Loucy (cell line): ENCODE results near the gene DHX40.

Source experiments
- H2AFZ ChIP-seq: fragments of 200-600 bp; sonication (generic); 2 replicates; pipeline ENCODE4 v1.6.0; 2016; ENCODE audit warnings: antibody characterized with exemption, mild to moderate bottlenecking, low read length, moderate library complexity
- H3F3A ChIP-seq: fragments of 200-600 bp; 2 replicates; pipeline ENCODE4 v1.6.0; 2016; ENCODE audit warnings: antibody characterized with exemption, low read depth, mild to moderate bottlenecking
- H3K27me3 ChIP-seq: fragments of 200-600 bp; sonication (generic); 2 replicates; pipeline ENCODE4 v1.6.1; 2014; ENCODE audit warnings: low read length, mild to moderate bottlenecking; ENCODE audit not compliant: insufficient read depth, poor library complexity, severe bottlenecking
- H3K36me3 ChIP-seq: fragments of 200-600 bp; sonication (generic); 2 replicates; pipeline ENCODE4 v1.6.1; 2016; ENCODE audit warnings: low read length; ENCODE audit not compliant: insufficient read depth
- H3K4me1 ChIP-seq: fragments of 200-600 bp; sonication (generic); 2 replicates; pipeline ENCODE4 v1.5.1; 2014; ENCODE audit warnings: low read length, mild to moderate bottlenecking; ENCODE audit not compliant: insufficient read depth, poor library complexity, severe bottlenecking
- H3K4me2 ChIP-seq: fragments of 200-600 bp; sonication (generic); 2 replicates; pipeline ENCODE4 v1.6.0; 2014; ENCODE audit warnings: antibody characterized with exemption, low read length, low read depth, mild to moderate bottlenecking; ENCODE audit not compliant: poor library complexity, severe bottlenecking
- H3K4me3 ChIP-seq: fragments of 200-600 bp; sonication (generic); 2 replicates; pipeline ENCODE4 v1.5.1; 2014; ENCODE audit warnings: low read length, mild to moderate bottlenecking, mixed read lengths; ENCODE audit not compliant: poor library complexity, severe bottlenecking
- H3K79me2 ChIP-seq: fragments of 200-600 bp; sonication (generic); 2 replicates; pipeline ENCODE4 v1.6.1; 2014; ENCODE audit warnings: low read length; ENCODE audit not compliant: insufficient read depth
- H3K9ac ChIP-seq: fragments of 200-600 bp; sonication (generic); 2 replicates; pipeline ENCODE4 v1.6.0; 2014; ENCODE audit warnings: mild to moderate bottlenecking, low read depth, low read length, moderate library complexity; ENCODE audit not compliant: poor library complexity, severe bottlenecking
- H3K9me2 ChIP-seq: fragments of 200-600 bp; sonication (generic); replicated peaks from 2 replicates; pipeline ENCODE4 v1.6.1; 2016; ENCODE audit warnings: low read depth, low read length, mixed read lengths
- H3K9me3 ChIP-seq: fragments of 200-600 bp; sonication (generic); 2 replicates; pipeline ENCODE4 v1.6.1; 2014; ENCODE audit warnings: mild to moderate bottlenecking, antibody characterized with exemption, low read length, low read depth; ENCODE audit not compliant: insufficient read depth
- H4K20me1 ChIP-seq: fragments of 200-600 bp; sonication (generic); 2 replicates; pipeline ENCODE4 v1.6.0; 2014; ENCODE audit warnings: antibody characterized with exemption, low read length, mild to moderate bottlenecking; ENCODE audit not compliant: insufficient read depth, poor library complexity, severe bottlenecking
- EZH2phosphoT487 ChIP-seq: fragments of 200-600 bp; IDR thresholded peaks from 2 replicates; pipeline ENCODE4 v1.6.1; 2018; ENCODE audit warnings: antibody characterized with exemption, mild to moderate bottlenecking, moderate library complexity, borderline replicate concordance
- TF ChIP-seq, protein P1 (sequence below): fragments of 200-600 bp; sonication (generic); conservative IDR thresholded peaks from 2 replicates; pipeline ENCODE4 v1.5.1; 2014; ENCODE audit warnings: mild to moderate bottlenecking, antibody characterized with exemption, low read length

The DHX40 gene

DNA sequence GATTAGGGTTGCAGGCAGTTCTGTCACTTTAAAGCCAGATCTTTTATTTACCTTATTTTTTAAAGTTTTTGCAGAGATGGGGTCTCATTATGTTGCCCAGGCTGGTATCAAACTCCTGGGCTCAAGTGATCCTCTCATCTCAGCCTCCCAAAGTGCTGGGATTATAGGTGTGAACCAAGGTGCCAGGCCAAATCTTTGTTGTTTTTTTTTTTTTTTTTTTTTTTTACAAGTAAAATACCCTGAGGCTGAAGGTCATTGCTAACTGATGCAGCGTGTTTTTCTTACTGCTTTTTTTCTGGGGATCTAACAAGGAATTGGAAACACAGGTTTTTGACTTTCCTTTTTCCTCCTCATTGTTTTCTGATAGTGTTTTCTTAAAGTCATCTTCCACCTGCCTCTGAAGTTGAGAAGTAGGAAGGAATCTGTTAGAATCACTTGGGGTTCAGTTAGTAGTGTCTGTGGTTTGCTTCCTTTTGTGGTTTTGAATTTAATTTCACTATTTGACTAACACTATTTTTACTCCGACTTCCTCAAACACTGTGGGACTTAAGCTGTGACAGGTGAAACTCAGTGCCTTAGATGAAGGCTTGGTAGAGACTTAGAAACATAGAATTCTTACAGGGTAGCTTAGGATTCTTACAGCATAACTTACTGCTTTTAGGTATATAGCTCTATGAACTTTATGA is 76.5 kb downstream of the DHX40 start:
- H4K20me1 ChIP-seq, result peaks cover 89% of the 10 kb centered on the region
- no peak for TF ChIP-seq EZH2phosphoT487
- TF ChIP-seq, protein P1, sequence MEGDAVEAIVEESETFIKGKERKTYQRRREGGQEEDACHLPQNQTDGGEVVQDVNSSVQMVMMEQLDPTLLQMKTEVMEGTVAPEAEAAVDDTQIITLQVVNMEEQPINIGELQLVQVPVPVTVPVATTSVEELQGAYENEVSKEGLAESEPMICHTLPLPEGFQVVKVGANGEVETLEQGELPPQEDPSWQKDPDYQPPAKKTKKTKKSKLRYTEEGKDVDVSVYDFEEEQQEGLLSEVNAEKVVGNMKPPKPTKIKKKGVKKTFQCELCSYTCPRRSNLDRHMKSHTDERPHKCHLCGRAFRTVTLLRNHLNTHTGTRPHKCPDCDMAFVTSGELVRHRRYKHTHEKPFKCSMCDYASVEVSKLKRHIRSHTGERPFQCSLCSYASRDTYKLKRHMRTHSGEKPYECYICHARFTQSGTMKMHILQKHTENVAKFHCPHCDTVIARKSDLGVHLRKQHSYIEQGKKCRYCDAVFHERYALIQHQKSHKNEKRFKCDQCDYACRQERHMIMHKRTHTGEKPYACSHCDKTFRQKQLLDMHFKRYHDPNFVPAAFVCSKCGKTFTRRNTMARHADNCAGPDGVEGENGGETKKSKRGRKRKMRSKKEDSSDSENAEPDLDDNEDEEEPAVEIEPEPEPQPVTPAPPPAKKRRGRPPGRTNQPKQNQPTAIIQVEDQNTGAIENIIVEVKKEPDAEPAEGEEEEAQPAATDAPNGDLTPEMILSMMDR, result no peak
- H3K4me1 ChIP-seq, result peaks cover 32% of the 10 kb centered on the region
- H3K9me3 ChIP-seq, result no peaks in the 10 kb centered on the region
- no peak overlapping the region for H2AFZ ChIP-seq
- no peaks in the 10 kb centered on the region for H3K9me2 ChIP-seq
- H3K79me2 ChIP-seq, result peaks cover 69% of the 10 kb centered on the region
- no peaks in the 10 kb centered on the region for H3F3A ChIP-seq
- peak overlapping the region; percentile 47 for H3K4me3 ChIP-seq
- H3K27me3 ChIP-seq, result no peaks in the 10 kb centered on the region
- H3K4me2 ChIP-seq, result peak overlapping the region; percentile 70
- H3K9ac ChIP-seq, result no peak overlapping the region
- peaks cover 31% of the 10 kb centered on the region for H3K36me3 ChIP-seq

DNA sequence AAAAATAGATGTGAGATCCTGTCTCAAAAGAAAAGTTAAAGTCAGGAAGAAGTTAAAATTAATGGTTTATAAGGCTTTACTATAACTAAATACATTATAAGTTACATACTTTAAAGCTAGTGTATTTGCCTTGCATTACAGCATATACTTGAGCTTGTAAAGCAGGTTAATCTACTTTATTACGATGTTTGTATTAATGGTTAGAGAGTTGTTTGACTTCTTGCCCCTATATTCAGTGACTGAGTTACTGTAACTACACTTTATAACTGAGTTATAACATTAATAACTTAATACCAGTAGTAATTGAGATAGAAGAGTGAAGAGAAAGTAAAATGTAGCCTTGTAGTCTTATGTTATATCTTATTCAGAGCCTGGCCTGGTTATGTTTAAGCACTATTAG is 77.2 kb downstream of the DHX40 start:
- Histone ChIP-seq H3K4me2 (peak overlapping the region; percentile 70), H3K36me3 (peaks cover 37% of the 10 kb centered on the region), H3K9ac (no peak overlapping the region), H4K20me1 (peaks cover 92% of the 10 kb centered on the region), H2AFZ (no peak overlapping the region), H3K79me2 (peaks cover 67% of the 10 kb centered on the region), H3K9me2 (no peaks in the 10 kb centered on the region), H3F3A (no peaks in the 10 kb centered on the region), H3K4me1 (peaks cover 32% of the 10 kb centered on the region), H3K27me3 (no peaks in the 10 kb centered on the region), H3K4me3 (peak overlapping the region; percentile 47), H3K9me3 (no peaks in the 10 kb centered on the region)
- no peak for TF ChIP-seq EZH2phosphoT487
- TF ChIP-seq, protein P1, result no peak

DNA sequence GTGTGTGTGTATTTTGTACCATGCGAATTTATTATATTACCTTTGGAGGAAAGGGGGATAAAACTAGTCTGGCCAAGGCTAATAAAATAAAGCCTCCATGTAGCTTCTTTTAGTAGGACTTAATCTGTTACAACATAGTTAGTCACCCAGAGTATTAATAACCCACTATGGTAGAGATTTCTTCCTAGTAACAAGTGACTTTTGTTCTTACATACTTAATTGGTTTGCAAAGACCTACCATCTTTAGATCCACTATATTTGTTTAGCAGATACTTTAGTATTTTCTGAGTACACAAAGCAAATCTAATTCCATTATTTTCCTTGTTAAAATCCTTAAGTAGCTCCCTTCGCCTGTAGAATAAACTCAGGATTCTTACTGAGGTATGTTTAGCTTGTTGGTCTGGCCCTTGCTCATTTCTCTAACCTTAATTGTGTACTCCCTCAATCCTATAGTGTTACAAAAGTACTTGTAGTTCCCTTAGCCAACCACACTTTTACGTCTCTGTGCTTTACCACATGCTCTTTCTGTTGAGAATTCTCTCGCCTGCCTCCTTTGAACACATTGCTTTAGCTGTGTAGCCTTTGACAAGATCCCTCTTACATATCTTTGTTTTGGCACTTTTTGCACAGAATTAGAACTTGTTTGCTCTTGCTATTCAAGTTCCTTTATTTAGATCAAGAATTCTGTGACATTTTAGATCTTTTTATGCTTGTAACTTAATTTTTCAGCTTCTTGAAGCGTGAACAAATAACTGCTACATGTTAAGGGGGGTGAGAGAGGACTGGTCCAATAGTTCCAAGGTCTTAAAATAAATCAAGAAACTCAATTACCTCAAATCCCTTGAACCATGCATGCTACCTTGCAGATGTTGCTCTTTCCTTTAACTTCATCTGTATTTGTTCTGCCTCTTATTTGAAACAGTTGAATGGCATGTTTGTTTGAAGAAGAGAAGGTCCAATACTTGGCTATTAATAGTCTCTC is 78.0 kb downstream of the DHX40 start:
- H3K9me3 ChIP-seq, result no peaks in the 10 kb centered on the region
- peaks cover 92% of the 10 kb centered on the region for H4K20me1 ChIP-seq
- H3K4me3 ChIP-seq, result no peak overlapping the region
- H3K4me1 ChIP-seq, result peaks cover 32% of the 10 kb centered on the region
- TF ChIP-seq, protein P1, result no peak
- H3K79me2 ChIP-seq, result peaks cover 66% of the 10 kb centered on the region
- H2AFZ ChIP-seq, result no peak overlapping the region
- H3K9me2 ChIP-seq, result no peaks in the 10 kb centered on the region
- no peak overlapping the region for H3K9ac ChIP-seq
- H3K4me2 ChIP-seq, result peak overlapping the region; percentile 70
- no peaks in the 10 kb centered on the region for H3K27me3 ChIP-seq
- no peaks in the 10 kb centered on the region for H3F3A ChIP-seq
- H3K36me3 ChIP-seq, result peaks cover 46% of the 10 kb centered on the region
